K562 (cell line): ENCODE results near the gene LCNL1. TPM values are rescaled to one million over a fixed set of nuclear protein-coding genes. Genes with fewer than 3 reads are reported as not detected.

Experiments used
- C11orf30 ChIP-seq: fragments of 450-650 bp; IDR thresholded peaks from 2 replicates; pipeline ENCODE4 v1.6.1; 2016; ENCODE audit warnings: low read depth, mild to moderate bottlenecking
- CBX2 ChIP-seq: fragments of 200-600 bp; sonication (generic); IDR thresholded peaks from one replicate; pipeline ENCODE4 v1.6.1; 2012; ENCODE audit warnings: mild to moderate bottlenecking, low read length, inconsistent platforms; ENCODE audit not compliant: insufficient read depth, poor library complexity, severe bottlenecking
- COPS2 ChIP-seq: fragments of 450-650 bp; conservative IDR thresholded peaks from 2 replicates; pipeline ENCODE4 v1.6.1; 2016; ENCODE audit warnings: mild to moderate bottlenecking, moderate library complexity
- DMBX1 ChIP-seq: fragments of 250-450 bp; sonication (Bioruptor Pico); IDR thresholded peaks from 2 replicates; pipeline ENCODE4 v1.8.0; 2022; ENCODE audit warnings: inconsistent platforms, mild to moderate bottlenecking, moderate library complexity, borderline replicate concordance
- DNMT1 ChIP-seq: fragments of 450-650 bp; IDR thresholded peaks from 2 replicates; pipeline ENCODE4 v1.6.1; 2016; ENCODE audit warnings: antibody characterized with exemption, mild to moderate bottlenecking
- DPF2 ChIP-seq: fragments of 450-650 bp; IDR thresholded peaks from 2 replicates; pipeline ENCODE4 v1.6.1; 2016
- MTA2 ChIP-seq: fragments of 450-650 bp; IDR thresholded peaks from 2 replicates; pipeline ENCODE4 v1.6.1; 2016; ENCODE audit warnings: low read depth
- MXD1 ChIP-seq: fragments of 250-450 bp; sonication (Bioruptor Pico); IDR thresholded peaks from 2 replicates; pipeline ENCODE4 v1.8.0; 2021; ENCODE audit warnings: borderline replicate concordance, mild to moderate bottlenecking, moderate library complexity; ENCODE audit not compliant: poor library complexity, severe bottlenecking
- PHB2 ChIP-seq: fragments of 450-650 bp; IDR thresholded peaks from 2 replicates; pipeline ENCODE4 v1.6.1; 2017; ENCODE audit warnings: low read depth
- POU5F1 ChIP-seq: fragments of 150-350 bp; IDR thresholded peaks from 2 replicates; pipeline ENCODE4 v1.6.1; 2014; ENCODE audit warnings: borderline replicate concordance, low read length, low read depth, mild to moderate bottlenecking; ENCODE audit not compliant: partially characterized antibody
- SMAD4 ChIP-seq: fragments of 250-450 bp; sonication (Bioruptor Pico); conservative IDR thresholded peaks from 2 replicates; pipeline ENCODE4 v1.8.0; 2021; ENCODE audit warnings: inconsistent platforms, mild to moderate bottlenecking, moderate library complexity
- TAL1 ChIP-seq: fragments of 450-650 bp; IDR thresholded peaks from 2 replicates; pipeline ENCODE4 v1.6.1; 2016; ENCODE audit warnings: mild to moderate bottlenecking
- TSC22D4 ChIP-seq: fragments of 450-650 bp; IDR thresholded peaks from 2 replicates; pipeline ENCODE4 v1.6.1; 2016; ENCODE audit warnings: missing genetic modification characterization, missing biosample characterization, control low read depth
- XRCC4 ChIP-seq: IDR thresholded peaks from one replicate; pipeline ENCODE4 v1.6.1; 2011; ENCODE audit not compliant: insufficient read depth, insufficient read length; ENCODE audit errors: extremely low read depth
- ZNF140 ChIP-seq: fragments of 250-450 bp; sonication (Bioruptor Pico); IDR thresholded peaks from 2 replicates; pipeline ENCODE4 v1.8.0; 2021; ENCODE audit warnings: moderate library complexity, mild to moderate bottlenecking, inconsistent platforms
- polyA plus RNA-seq, 8 experiments: library from polyadenylated mRNA; depleted of rRNA in 4 of 8; stranded (reverse) in 5 of 8; unstranded in 3 of 8; fragments of >200 nt; fragmentation: Nextera tagmentation in 2 of 8; fragmentation: Illumina TruSeq in 1 of 8; extraction: Ambion mirVana in 2 of 8; extraction: Trizol in 1 of 8; gene quantifications; 2 replicates each; pipeline versions ENCODE4 v1.2.1 to v1.2.3, GENCODE V29; 2011 to 2014; ENCODE audit warnings: inconsistent platforms in 1 of 8, missing spikeins in 1 of 8
- total RNA-seq, 7 experiments: library from RNA; depleted of rRNA in 6 of 7; stranded (reverse); fragments of >200 nt in 6 of 7; fragmentation: Illumina TruSeq in 2 of 7; extraction: Trizol in 2 of 7; gene quantifications; 2 replicates each; pipeline versions ENCODE4 v1.2.1 to v1.2.3, GENCODE V29; 2011 to 2021; ENCODE audit warnings: low replicate concordance in 1 of 7
- TF ChIP-seq, protein P1 (sequence below), 2 experiments: fragments of 450-650 bp; formaldehyde crosslinking in 1 of 2; IDR thresholded peaks; 2 replicates each; pipeline versions ENCODE4 v1.4.0 to v1.6.1; 2014 to 2020; ENCODE audit warnings: mild to moderate bottlenecking in 2 of 2, borderline replicate concordance in 1 of 2, low read depth in 1 of 2
- TF ChIP-seq, protein P2 (sequence below): IDR thresholded peaks from 2 replicates; pipeline ENCODE4 v1.6.1; 2011; ENCODE audit not compliant: insufficient read length; ENCODE audit errors: extremely low read depth
- TF ChIP-seq, protein P3 (sequence below): fragments of 450-650 bp; IDR thresholded peaks from 2 replicates; pipeline ENCODE4 v1.6.1; 2016; ENCODE audit warnings: missing biosample characterization, missing genetic modification characterization

LCNL1 gene
- total and polyA plus RNA-seq, 9 of the 15 experiments (the other 6 are each of a cell fraction or from before 2014, with no cell fraction given) = 0.04 to 0.16 (median 0.04) TPM; not detected in 4

DNA sequence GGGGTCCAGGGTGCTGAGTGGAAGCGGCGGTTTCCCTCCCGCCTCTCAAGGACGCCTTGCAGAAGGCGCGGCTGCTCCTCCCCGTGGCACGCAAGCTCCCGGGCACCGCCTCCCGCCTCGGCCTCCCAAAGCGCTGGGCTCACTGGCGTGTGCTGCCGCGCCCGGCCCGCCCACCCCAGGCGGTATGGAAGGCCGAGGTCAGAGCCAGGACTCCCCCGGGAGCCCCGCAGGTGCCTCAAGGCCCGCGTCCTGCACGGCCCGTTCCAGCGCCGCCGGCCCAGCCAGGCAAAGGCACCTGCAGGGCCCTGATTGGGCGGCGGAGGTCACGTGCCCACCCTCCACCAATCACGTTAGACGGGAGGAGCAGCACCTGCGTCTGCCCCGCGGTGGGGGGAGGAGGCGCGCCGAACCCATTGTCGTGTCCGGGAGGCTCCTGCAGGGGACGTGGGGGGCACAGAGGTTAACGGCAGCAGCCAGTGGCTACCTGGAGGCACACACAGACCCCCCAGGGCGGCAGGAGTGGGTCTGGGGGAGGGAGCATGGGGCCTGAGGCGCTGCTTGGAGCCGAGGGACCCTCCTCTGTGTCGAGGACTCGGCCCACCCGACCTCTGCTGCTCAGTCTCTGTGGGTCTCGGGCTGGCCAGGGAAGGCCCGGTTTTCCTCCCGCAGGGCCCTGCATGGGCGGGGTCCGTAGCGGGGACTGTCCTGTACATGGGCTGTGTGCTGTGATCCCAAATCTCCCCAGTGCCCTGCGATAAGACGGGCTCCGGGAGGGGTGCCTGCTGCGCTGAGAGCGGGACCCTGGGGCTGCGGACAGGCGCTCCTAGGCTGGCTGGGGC is 32.8 kb upstream of the LCNL1 start (continued):
- TF ChIP-seq, protein P1, sequence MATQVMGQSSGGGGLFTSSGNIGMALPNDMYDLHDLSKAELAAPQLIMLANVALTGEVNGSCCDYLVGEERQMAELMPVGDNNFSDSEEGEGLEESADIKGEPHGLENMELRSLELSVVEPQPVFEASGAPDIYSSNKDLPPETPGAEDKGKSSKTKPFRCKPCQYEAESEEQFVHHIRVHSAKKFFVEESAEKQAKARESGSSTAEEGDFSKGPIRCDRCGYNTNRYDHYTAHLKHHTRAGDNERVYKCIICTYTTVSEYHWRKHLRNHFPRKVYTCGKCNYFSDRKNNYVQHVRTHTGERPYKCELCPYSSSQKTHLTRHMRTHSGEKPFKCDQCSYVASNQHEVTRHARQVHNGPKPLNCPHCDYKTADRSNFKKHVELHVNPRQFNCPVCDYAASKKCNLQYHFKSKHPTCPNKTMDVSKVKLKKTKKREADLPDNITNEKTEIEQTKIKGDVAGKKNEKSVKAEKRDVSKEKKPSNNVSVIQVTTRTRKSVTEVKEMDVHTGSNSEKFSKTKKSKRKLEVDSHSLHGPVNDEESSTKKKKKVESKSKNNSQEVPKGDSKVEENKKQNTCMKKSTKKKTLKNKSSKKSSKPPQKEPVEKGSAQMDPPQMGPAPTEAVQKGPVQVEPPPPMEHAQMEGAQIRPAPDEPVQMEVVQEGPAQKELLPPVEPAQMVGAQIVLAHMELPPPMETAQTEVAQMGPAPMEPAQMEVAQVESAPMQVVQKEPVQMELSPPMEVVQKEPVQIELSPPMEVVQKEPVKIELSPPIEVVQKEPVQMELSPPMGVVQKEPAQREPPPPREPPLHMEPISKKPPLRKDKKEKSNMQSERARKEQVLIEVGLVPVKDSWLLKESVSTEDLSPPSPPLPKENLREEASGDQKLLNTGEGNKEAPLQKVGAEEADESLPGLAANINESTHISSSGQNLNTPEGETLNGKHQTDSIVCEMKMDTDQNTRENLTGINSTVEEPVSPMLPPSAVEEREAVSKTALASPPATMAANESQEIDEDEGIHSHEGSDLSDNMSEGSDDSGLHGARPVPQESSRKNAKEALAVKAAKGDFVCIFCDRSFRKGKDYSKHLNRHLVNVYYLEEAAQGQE (IDR thresholded peaks at IDR 0.05; ENCODE audit: borderline replicate concordance) = peak; percentile 92
- TF ChIP-seq, protein P1 (CRISPR knock-in tag; IDR thresholded peaks at IDR 0.05; ENCODE audit: low read depth) = no peak
- no peak for TF ChIP-seq DNMT1
- TF ChIP-seq COPS2 = no peak
- TF ChIP-seq ZNF140 (CRISPR knock-in tag) = no peak
- no peak for TF ChIP-seq MXD1 (CRISPR knock-in tag)
- peak; percentile 33; the same call in 1 of the 2 replicates for TF ChIP-seq DPF2
- TF ChIP-seq TAL1 = no peak
- TF ChIP-seq POU5F1 = no peak
- no peak for TF ChIP-seq PHB2
- TF ChIP-seq DMBX1 (CRISPR knock-in tag) = no peak
- TF ChIP-seq C11orf30 = no peak
- no peak for TF ChIP-seq TSC22D4 (tag)
- TF ChIP-seq MTA2 = no peak
- no peak for TF ChIP-seq XRCC4
- TF ChIP-seq, protein P2, sequence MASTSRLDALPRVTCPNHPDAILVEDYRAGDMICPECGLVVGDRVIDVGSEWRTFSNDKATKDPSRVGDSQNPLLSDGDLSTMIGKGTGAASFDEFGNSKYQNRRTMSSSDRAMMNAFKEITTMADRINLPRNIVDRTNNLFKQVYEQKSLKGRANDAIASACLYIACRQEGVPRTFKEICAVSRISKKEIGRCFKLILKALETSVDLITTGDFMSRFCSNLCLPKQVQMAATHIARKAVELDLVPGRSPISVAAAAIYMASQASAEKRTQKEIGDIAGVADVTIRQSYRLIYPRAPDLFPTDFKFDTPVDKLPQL = no peak
- TF ChIP-seq, protein P3, sequence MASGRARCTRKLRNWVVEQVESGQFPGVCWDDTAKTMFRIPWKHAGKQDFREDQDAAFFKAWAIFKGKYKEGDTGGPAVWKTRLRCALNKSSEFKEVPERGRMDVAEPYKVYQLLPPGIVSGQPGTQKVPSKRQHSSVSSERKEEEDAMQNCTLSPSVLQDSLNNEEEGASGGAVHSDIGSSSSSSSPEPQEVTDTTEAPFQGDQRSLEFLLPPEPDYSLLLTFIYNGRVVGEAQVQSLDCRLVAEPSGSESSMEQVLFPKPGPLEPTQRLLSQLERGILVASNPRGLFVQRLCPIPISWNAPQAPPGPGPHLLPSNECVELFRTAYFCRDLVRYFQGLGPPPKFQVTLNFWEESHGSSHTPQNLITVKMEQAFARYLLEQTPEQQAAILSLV (tag) = no peak
- TF ChIP-seq CBX2 = no peak
- peak; percentile 62; the same call in 1 of the 2 replicates for TF ChIP-seq SMAD4 (CRISPR knock-in tag)
